Renal cortex interstitium (tissue), 11 donors: Measurements from ENCODE around the gene ZNF516. TPM values are rescaled to one million over a fixed set of nuclear protein-coding genes. Genes with fewer than 3 reads are reported as not detected.
"Not testable (repeated sequence)": the region's sequence is repeated elsewhere in the genome, so short reads cannot be mapped to it uniquely, and the experiment has no call there.

ENCODE experiments used
- DNase-seq, 11 donors: peaks; one replicate each; pipeline ENCODE4 v3.0.0-alpha.2; 2013; ENCODE audit warnings: low read depth in 9 of 11, low spot score in 4 of 11; ENCODE audit errors: extremely low read depth in 1 of 11
- polyA plus RNA-seq, 3 donors: library from polyadenylated mRNA; unstranded; fragments of 120-200 nt; gene quantifications; one replicate each; pipeline ENCODE4 v1.2.1, GENCODE V29; 2013; ENCODE audit not compliant: insufficient read length in 3 of 3

ZNF516 gene
- polyA plus RNA-seq, 3 donors = 43.8 to 52.2 (median 46.7) TPM

- DNase-seq = no peak
These were observed 14.1 kb downstream of the ZNF516 start for GRCh38 chr18:76480913-76481312.

GRCh38 chr18:76479351-76480238 lies 15.4 kb downstream of the ZNF516 start:
- no peak for DNase-seq

- no peak for DNase-seq
These were observed 18.1 kb downstream of the ZNF516 start for GRCh38 chr18:76476665-76477561.

DNA sequence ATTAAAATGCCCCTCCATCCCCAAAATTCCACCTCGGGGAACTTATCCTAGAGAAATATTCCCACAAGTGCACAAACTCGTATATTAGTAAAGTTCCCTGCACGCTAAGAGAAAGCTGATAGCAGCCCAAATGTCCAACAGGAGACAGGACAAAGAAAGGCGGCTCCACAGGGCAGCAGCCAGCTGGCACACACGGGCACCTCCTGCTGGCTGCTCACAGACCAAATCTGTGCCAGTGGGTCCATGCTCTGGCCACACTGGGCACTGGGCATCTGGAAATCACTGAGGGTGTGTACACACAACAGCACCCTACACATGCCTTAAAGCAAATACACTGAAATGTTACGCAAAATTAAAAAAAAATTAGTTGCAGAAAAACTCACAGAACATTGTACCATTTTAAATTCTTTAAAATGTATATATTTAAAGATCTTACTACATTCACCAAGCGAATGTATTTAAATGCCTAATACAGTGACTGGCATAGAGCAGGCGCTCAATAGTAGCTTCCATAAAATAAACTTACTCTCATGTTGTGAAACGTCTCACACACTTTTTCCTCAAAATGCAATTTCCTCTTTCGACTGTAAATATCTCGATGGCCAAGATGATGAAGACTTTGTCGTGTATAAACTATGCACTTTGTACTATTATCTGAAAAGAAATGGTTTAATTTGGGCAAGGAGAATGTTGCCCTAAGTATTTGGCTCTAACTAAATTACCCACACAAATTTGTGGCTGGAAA lies 19.4 kb downstream of the ZNF516 start:
- no peak for DNase-seq

DNA sequence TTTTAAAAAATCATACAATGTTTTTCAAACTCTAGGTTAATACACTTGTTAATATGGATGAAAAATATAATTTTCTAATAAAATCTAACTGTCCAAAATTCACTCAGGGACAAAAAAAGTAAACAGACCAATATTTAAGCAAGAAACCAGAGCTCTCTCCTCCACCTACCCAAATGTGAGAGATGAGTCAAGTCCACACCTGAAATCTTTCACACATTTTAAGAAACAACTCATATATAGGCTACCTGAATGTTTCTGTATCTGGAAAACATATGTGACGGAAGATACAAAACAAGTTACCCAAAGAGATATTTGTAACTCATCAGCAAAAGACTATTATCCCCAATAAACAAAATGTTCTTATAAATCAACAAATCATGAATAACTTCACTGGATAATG lies 20.2 kb downstream of the ZNF516 start:
- no peak for DNase-seq

DNA sequence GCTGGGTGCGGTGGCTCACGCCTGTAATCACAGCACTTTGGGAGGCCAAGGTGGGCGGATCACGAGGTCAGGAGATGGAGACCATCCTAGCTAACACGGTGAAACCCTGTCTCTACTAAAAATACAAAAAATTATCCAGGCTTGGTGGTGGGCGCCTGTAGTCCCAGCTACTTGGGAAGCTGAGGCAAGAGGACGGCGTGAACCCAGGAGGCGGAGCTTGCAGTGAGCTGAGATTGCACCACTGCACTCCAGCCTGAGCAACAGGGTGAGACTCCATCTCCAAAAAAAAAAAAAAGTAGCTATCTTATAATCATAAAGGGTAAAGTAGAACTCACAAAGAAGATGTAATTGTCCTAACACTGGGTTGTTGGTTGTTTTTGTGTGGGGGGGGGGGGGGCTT lies 21.5 kb downstream of the ZNF516 start:
- DNase-seq = not testable (repeated sequence)

GRCh38 chr18:76472829-76473228 lies 22.2 kb downstream of the ZNF516 start:
- no peak for DNase-seq

DNA sequence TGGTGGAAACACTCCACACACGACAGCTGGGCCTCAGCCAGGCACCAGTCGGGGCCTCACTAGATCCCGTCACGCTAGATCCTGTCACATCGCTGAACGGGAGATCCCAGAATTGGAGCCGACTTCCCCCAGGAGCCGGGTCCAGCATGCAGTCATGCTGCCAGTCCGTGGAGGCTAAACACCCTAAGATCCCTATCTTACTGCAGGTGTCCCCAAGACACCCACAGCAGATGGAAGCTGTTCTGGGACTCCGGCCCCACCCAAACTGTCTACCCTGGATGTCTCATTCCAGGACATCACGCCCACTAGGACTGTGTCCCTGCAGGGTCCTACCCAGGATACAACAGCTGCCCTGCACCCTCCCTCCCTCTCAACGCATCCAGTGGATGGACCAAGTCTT lies 23.4 kb downstream of the ZNF516 start:
- no peak for DNase-seq

DNA sequence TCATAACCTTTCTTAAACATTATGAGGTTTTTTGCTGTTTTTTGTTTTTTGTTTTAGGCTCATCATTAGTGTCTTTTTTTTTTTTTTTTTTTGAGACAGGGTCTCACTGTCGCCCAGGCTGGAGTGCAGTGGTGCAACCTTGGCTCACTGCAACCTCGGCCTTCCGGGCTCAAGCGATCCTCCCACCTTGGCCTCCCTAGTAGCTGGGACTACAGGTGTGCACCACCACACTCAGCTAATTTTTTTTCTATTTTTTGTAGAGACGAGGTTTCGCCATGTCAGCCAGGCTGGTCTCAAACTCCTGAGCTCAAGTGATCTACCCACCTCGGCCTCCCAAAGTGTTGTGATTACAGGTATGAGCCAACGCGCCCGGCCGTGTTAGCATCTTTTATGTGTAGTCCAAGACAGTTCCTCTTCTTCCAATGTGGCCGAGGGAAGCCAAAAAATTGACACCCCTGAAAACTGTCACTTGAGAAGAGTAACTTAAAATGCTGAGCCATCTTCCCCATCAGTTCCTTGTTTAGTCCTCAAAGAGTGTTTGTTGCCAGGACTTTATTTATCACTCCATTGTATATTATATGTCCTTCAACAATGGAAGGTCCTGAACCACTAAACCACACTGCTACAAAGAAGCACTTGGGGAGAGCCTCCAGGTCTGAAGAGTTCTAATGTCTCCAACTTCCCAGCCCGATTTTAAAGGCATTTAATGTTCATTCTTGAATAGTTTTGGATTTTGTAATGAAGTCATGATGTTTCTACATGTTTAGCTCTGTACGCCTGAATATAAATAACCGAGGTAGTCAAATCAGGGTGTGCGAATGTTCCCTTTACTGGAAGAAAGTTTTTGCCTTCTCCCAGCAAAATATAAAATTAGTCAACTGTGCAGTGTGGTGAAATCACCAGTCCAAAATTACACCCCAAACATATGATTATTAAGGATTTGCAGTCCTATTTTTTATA lies 26.4 kb downstream of the ZNF516 start:
- DNase-seq = no peak

DNA sequence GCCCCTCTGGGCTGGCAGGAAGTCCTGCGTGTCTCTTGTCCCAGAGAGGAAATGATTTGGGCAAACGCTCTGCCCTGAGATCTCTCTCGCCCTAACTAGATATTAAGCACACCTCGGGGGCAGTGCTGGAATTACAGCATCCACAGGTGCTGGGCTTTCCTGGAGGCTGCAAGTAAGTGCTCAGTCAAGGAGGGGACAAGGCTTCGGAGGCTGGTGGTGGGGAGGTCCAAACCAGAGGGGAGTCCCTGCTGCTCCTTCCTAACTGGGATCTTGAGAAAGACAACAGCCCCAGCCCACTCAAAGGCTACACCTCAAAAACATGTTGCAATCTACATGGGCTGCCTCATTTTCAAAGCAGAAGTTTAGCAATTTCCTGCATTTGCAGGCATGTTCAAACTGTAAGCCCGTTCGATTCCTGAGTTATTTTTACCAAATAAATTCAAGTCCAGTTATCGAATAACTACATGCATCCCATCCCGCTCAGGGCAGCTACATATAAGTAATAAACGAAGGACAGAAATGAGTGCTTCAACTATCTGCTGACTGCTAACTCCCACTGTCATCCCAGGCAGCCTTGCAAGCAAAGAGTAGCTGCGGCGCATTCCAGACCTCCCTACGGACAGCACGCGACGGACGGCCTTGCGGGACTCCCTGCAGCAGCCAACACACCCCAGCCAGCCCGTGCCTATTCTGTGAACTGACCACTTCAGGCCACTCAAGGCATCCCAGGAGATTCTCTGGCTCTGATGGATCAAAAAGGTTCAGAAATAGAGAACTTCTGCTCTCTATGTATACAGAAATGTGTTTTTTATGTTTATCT lies 27.5 kb downstream of the ZNF516 start:
- no peak for DNase-seq

GRCh38 chr18:76466410-76466991 lies 28.5 kb downstream of the ZNF516 start:
- DNase-seq = no peak

- DNase-seq = no peak
These were observed 29.2 kb downstream of the ZNF516 start for GRCh38 chr18:76465630-76466409.

DNA sequence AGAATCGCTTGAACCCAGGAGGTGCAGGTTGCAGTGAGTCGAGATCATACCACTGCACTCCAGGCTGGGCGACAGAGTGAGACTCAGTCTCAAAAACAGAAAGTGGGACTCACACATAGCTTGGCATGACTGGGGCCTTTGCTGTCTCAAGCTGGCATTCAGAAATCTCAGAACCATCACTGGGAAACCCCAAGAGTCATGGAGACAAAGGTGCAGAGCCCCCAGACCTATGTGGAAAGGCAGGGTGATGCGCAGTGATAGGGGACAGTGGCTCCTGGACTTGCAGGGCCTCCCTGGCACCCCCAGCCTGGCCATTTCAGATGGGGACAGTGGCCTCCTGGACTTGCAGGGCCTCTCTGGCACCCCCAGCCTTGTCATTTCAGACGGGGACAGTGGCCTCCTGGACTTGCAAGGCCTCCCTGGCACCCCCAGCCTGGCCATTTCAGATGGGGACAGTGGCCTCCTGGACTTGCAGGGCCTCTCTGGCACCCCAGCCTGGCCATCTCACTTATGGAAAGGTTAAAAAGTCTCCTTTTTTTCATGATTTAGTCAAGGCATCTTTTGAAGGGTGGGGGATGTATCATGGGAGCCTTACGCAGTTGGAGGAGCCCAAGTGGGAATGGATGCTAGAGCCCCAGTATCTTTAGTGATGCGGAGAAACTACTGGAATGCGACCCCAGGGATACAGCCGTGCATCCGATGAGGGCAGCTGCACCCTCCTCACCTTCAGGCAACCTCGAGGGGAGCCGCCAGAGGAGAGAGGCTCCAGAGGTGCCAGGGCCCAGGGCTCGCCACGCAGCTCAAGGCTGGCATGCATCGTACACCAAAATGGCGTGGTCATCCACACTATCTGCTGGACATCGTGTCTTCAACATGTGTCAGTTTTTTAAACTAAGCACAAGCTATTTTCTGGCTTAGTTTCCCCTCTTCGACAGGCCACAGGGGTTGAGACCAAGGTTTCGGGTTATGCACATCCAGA lies 30.5 kb downstream of the ZNF516 start:
- no peak for DNase-seq

GRCh38 chr18:76463872-76464271 lies 31.2 kb downstream of the ZNF516 start:
- no peak for DNase-seq

DNA sequence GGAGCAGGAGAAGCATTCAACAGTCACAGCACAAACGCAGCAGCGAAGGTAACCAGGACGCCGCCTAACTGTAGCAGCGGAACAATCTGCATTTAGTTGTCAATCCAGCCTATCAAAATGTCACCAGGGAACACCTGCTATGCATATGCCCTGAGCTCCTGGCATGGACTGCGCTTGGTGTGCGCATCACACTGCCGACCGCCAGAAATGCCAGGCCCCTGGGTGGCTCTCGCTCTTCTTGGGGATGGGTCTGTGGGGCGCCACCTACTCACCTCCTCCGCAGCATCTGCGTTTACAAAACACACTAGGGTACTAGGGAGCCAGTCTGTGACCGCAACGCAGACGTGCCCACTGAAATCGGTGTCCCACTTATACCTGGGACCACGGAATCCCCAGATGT lies 31.7 kb downstream of the ZNF516 start:
- DNase-seq = no peak
